Activated CD8-positive, alpha-beta memory T cell treated with anti-CD3 and anti-CD28 coated beads, Interleukin-2, amount 50 U/mL, for 4 hours (primary cell): ENCODE results near the gene PACS1.
A peak's percentile ranks its signal among the peaks of the same experiment; 100 is the strongest.

Source experiments
- DNase-seq: peaks from one replicate; pipeline ENCODE4 v3.0.0-alpha.2; 2020

PACS1 gene

GRCh38 chr11:66189031-66189745 is 119.1 kb downstream of the PACS1 start:
- no peak for DNase-seq

GRCh38 chr11:66190786-66191185 is 120.7 kb downstream of the PACS1 start:
- no peak for DNase-seq

- no peak for DNase-seq
Measured at GRCh38 chr11:66192181-66192863, 122.2 kb downstream of the PACS1 start.

GRCh38 chr11:66194391-66194790 is 124.3 kb downstream of the PACS1 start:
- DNase-seq, result no peak

- no peak for DNase-seq
Measured at GRCh38 chr11:66195867-66196266, 125.8 kb downstream of the PACS1 start.

- no peak for DNase-seq
Measured at GRCh38 chr11:66203847-66204246, 133.8 kb downstream of the PACS1 start.

GRCh38 chr11:66204412-66204811 is 134.3 kb downstream of the PACS1 start:
- no peak for DNase-seq

- DNase-seq, result no peak
Measured at GRCh38 chr11:66207816-66208215, 137.7 kb downstream of the PACS1 start.

- no peak for DNase-seq
Measured at GRCh38 chr11:66211100-66211499, 141.0 kb downstream of the PACS1 start.

- DNase-seq, result no peak
Measured at GRCh38 chr11:66216911-66217310, 146.8 kb downstream of the PACS1 start.

- no peak for DNase-seq
Measured at GRCh38 chr11:66218036-66218435, 148.0 kb downstream of the PACS1 start.

- DNase-seq, result no peak
Measured at GRCh38 chr11:66218846-66219620, 149.0 kb downstream of the PACS1 start.

GRCh38 chr11:66219846-66220565 is 149.9 kb downstream of the PACS1 start:
- no peak for DNase-seq

- no peak for DNase-seq
Measured at GRCh38 chr11:66220566-66220935, 150.5 kb downstream of the PACS1 start.

GRCh38 chr11:66221012-66221411 is 150.9 kb downstream of the PACS1 start:
- no peak for DNase-seq

GRCh38 chr11:66221726-66222236 is 151.7 kb downstream of the PACS1 start:
- DNase-seq, result no peak

- peak; percentile 92 for DNase-seq
Measured at GRCh38 chr11:66222358-66223149, 152.5 kb downstream of the PACS1 start.

GRCh38 chr11:66224226-66224855 is 154.3 kb downstream of the PACS1 start:
- DNase-seq, result no peak

GRCh38 chr11:66225066-66225465 is 155.0 kb downstream of the PACS1 start:
- DNase-seq, result no peak

GRCh38 chr11:66226101-66226500 is 156.0 kb downstream of the PACS1 start:
- DNase-seq, result no peak

GRCh38 chr11:66227700-66228099 is 157.6 kb downstream of the PACS1 start:
- no peak for DNase-seq

- DNase-seq, result no peak
Measured at GRCh38 chr11:66228521-66228920, 158.4 kb downstream of the PACS1 start.
